Esophagus (tissue), 2 donors: ENCODE results near the gene SNAP25. TPM values are rescaled to one million over a fixed set of nuclear protein-coding genes. Genes with fewer than 3 reads are reported as not detected.

Source experiments
- H3K27ac ChIP-seq, 2 donors: one replicate each; pipeline ENCODE4 v1.5.1; 2013; ENCODE audit warnings: low read depth in 2 of 2, mild to moderate bottlenecking in 2 of 2, inconsistent platforms in 1 of 2, low read length in 1 of 2, moderate library complexity in 1 of 2
- H3K27me3 ChIP-seq, 2 donors: one replicate each; pipeline ENCODE4 v1.6.1; 2013; ENCODE audit warnings: low read length in 2 of 2, control low read depth in 1 of 2, mild to moderate bottlenecking in 1 of 2; ENCODE audit not compliant: insufficient read depth in 2 of 2, control insufficient read depth in 1 of 2
- H3K36me3 ChIP-seq, 2 donors: one replicate each; pipeline ENCODE4 v1.6.1; 2013; ENCODE audit warnings: low read length in 1 of 2; ENCODE audit not compliant: control insufficient read depth in 2 of 2, insufficient read depth in 2 of 2
- H3K4me1 ChIP-seq, 2 donors: one replicate each; pipeline ENCODE4 v1.6.1; 2013; ENCODE audit warnings: low read length in 1 of 2; ENCODE audit not compliant: control insufficient read depth in 2 of 2, insufficient read depth in 2 of 2
- H3K4me3 ChIP-seq, 2 donors: one replicate each; pipeline ENCODE4 v1.5.1; 2013; ENCODE audit warnings: low read length in 2 of 2, mild to moderate bottlenecking in 2 of 2, low read depth in 1 of 2, moderate library complexity in 1 of 2
- H3K9me3 ChIP-seq, 2 donors: one replicate each; pipeline ENCODE4 v1.6.1; 2013; ENCODE audit warnings: mild to moderate bottlenecking in 2 of 2, low read depth in 1 of 2, low read length in 1 of 2, moderate library complexity in 1 of 2; ENCODE audit not compliant: control insufficient read depth in 2 of 2, insufficient read depth in 1 of 2
- WGBS, 2 donors: extraction: QIAGEN DNeasy Blood & Tissue Kit; methylation state at CpG; one replicate each; pipeline ENCODE4 v1.1.7; 2013; 5-methylcytosine and 5-hydroxymethylcytosine counted together
- polyA plus RNA-seq, 2 donors: library from polyadenylated mRNA; stranded (reverse); fragments of 200-250 nt; gene quantifications; one replicate each; pipeline ENCODE4 v1.2.3, GENCODE V29; 2013
- donor health status: healthy with polysubstance abuse.
- donor health status: Bipolar disorder and iron deficiency.

Gene SNAP25
- polyA plus RNA-seq, 2 donors, result 0.06 to 0.12 TPM

- Histone ChIP-seq H3K4me3 (no peak overlapping the region), H3K27ac (no peak overlapping the region), H3K9me3 (peaks cover 0 to 2% of the 10 kb centered on the region in 2 donors), H3K36me3 (no peaks in the 10 kb centered on the region), H3K4me1 (no peaks in the 10 kb centered on the region), H3K27me3 (peaks cover 7% of the 10 kb centered on the region in 2 donors)
- 71 to 76% methylated on average over 2 of the region's 2 CpGs for WGBS, 2 donors
Measured at GRCh38 chr20:10213526-10213925, 5.1 kb upstream of the SNAP25 start.

- no peaks in the 10 kb centered on the region for H3K36me3 ChIP-seq
- H3K27me3 ChIP-seq, result peaks cover 7% of the 10 kb centered on the region in 2 donors
- no peak overlapping the region for H3K4me3 ChIP-seq
- WGBS, 2 donors, result 28 to 37% methylated on average over 4 of the region's 4 CpGs
- peaks cover 0 to 2% of the 10 kb centered on the region in 2 donors for H3K9me3 ChIP-seq
- H3K27ac ChIP-seq, result no peak overlapping the region
- peaks cover 0 to 3% of the 10 kb centered on the region in 2 donors for H3K4me1 ChIP-seq
Measured at GRCh38 chr20:10216146-10216791, 2.4 kb upstream of the SNAP25 start.

GRCh38 chr20:10217721-10218410, 764 bp upstream of the SNAP25 start:
- H3K9me3 ChIP-seq, result peaks cover 0 to 2% of the 10 kb centered on the region in 2 donors
- H3K36me3 ChIP-seq, result no peaks in the 10 kb centered on the region
- no peak overlapping the region for H3K27ac ChIP-seq
- H3K27me3 ChIP-seq, result peaks cover 7% of the 10 kb centered on the region in 2 donors
- 2 to 3% methylated on average over 40 of the region's 40 CpGs for WGBS, 2 donors
- H3K4me3 ChIP-seq, result no peak overlapping the region
- H3K4me1 ChIP-seq, result peaks cover 0 to 3% of the 10 kb centered on the region in 2 donors

- 2 to 3% methylated on average over 32 of the region's 32 CpGs for WGBS, 2 donors
- no peak overlapping the region for H3K27ac ChIP-seq
- peaks cover 7% of the 10 kb centered on the region in 2 donors for H3K27me3 ChIP-seq
- no peaks in the 10 kb centered on the region for H3K36me3 ChIP-seq
- H3K9me3 ChIP-seq, result peaks cover 0 to 2% of the 10 kb centered on the region in 2 donors
- peaks cover 0 to 3% of the 10 kb centered on the region in 2 donors for H3K4me1 ChIP-seq
- H3K4me3 ChIP-seq, result no peak overlapping the region
Measured at GRCh38 chr20:10219452-10219791, 792 bp downstream of the SNAP25 start.

- no peaks in the 10 kb centered on the region for H3K36me3 ChIP-seq
- H3K4me3 ChIP-seq, result no peak overlapping the region
- WGBS, 2 donors, result 87 to 88% methylated on average over 4 of the region's 4 CpGs
- peaks cover 4 to 7% of the 10 kb centered on the region in 2 donors for H3K27me3 ChIP-seq
- H3K9me3 ChIP-seq, result peaks cover 0 to 2% of the 10 kb centered on the region in 2 donors
- H3K27ac ChIP-seq, result no peak overlapping the region
- peaks cover 0 to 3% of the 10 kb centered on the region in 2 donors for H3K4me1 ChIP-seq
Measured at GRCh38 chr20:10219993-10220750, 1.5 kb downstream of the SNAP25 start.

- no peak overlapping the region for H3K27ac ChIP-seq
- no peak overlapping the region for H3K4me3 ChIP-seq
- peaks cover 3 to 7% of the 10 kb centered on the region in 2 donors for H3K27me3 ChIP-seq
- WGBS, 2 donors, result 76 to 79% methylated on average over 6 of the region's 6 CpGs
- H3K36me3 ChIP-seq, result no peaks in the 10 kb centered on the region
- H3K9me3 ChIP-seq, result peaks cover 0 to 2% of the 10 kb centered on the region in 2 donors
- peaks cover 0 to 3% of the 10 kb centered on the region in 2 donors for H3K4me1 ChIP-seq
Measured at GRCh38 chr20:10221021-10221420, 2.4 kb downstream of the SNAP25 start.

- H3K36me3 ChIP-seq, result no peaks in the 10 kb centered on the region
- H3K4me1 ChIP-seq, result no peaks in the 10 kb centered on the region
- H3K4me3 ChIP-seq, result no peak overlapping the region
- no peak overlapping the region for H3K27ac ChIP-seq
- no peaks in the 10 kb centered on the region for H3K9me3 ChIP-seq
- WGBS, 2 donors, result 76 to 81% methylated on average over 1 of the region's 1 CpG
- H3K27me3 ChIP-seq, result peaks cover 0 to 3% of the 10 kb centered on the region in 2 donors
Measured at GRCh38 chr20:10225439-10226060, 6.9 kb downstream of the SNAP25 start.

- no peaks in the 10 kb centered on the region for H3K9me3 ChIP-seq
- H3K36me3 ChIP-seq, result no peaks in the 10 kb centered on the region
- H3K4me1 ChIP-seq, result no peaks in the 10 kb centered on the region
- H3K27me3 ChIP-seq, result no peaks in the 10 kb centered on the region
- 44 to 49% methylated on average over 2 of the region's 2 CpGs for WGBS, 2 donors
- H3K27ac ChIP-seq, result no peak overlapping the region
- no peak overlapping the region for H3K4me3 ChIP-seq
Measured at GRCh38 chr20:10228330-10228729, 9.7 kb downstream of the SNAP25 start.

GRCh38 chr20:10231290-10231689, 12.7 kb downstream of the SNAP25 start:
- Histone ChIP-seq H3K9me3 (peaks cover 0 to 2% of the 10 kb centered on the region in 2 donors), H3K4me3 (no peak overlapping the region), H3K36me3 (no peaks in the 10 kb centered on the region), H3K27me3 (no peaks in the 10 kb centered on the region), H3K4me1 (no peaks in the 10 kb centered on the region), H3K27ac (no peak overlapping the region)
